ENCODE data around the gene USP32.
"Not testable (repeated sequence)": the region's sequence is repeated elsewhere in the genome, so short reads cannot be mapped to it uniquely, and the experiment has no call there.

USP32 gene

DNA sequence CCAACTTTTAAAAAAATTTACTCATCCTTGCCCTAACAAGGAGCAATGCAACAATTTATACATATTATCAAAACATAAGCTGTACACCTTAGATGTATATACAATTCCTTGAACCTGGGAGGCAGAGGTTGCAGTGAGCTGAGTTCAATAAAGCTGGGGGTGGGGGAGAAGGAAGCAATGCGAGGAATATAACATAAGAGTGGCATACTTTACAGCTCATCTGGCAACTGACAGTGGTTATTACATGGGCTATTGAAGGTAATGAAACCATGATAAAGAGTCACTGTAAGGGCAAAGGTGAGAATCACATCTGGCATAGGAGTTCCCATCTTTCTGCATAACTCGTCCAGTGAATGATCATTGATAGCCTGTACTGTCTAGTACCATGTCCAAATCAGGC, 198.5 kb downstream of the USP32 start:
- DNase-seq (ENCODE audit: low read depth, low spot score), result no peak
- no peak overlapping the region for H3K4me3 ChIP-seq (ENCODE audit: low read depth, low read length)
- in situ Hi-C loops (cut with HindIII; ENCODE audit: low sequenced_read_pairs), result no loop called here
- no peak for TF ChIP-seq CTCF (IDR thresholded peaks at IDR 0.05; ENCODE audit: low read depth, low read length)

DNA sequence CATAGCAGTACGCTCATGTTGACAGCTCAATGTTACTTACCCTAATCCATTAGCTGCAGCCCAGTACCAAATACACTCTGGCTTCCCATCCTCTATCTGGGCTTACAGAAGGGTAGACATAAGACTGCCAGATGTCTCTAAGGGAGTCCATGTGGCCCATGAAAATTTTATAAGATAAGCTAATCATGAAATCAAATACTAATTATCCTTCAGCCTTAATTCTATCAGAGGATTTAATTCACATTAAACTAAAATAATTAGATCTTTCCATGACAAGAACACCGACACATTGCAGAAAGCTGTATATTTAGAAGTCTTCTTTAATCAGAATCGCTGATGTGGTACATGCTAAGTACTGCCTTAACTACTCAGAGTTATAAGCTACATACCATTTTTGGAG, 198.9 kb downstream of the USP32 start:
- in situ Hi-C loops (cut with HindIII; ENCODE audit: low sequenced_read_pairs); H3K4me3 ChIP-seq (ENCODE audit: low read depth, low read length); DNase-seq (ENCODE audit: low read depth, low spot score): not testable (repeated sequence)

- H3K4me3 ChIP-seq (ENCODE audit: low read depth, low read length); DNase-seq (ENCODE audit: low read depth, low spot score); in situ Hi-C loops (cut with HindIII; ENCODE audit: low sequenced_read_pairs): not testable (repeated sequence)
These were observed 201.9 kb downstream of the USP32 start for GRCh38 chr17:60190032-60190431.

DNA sequence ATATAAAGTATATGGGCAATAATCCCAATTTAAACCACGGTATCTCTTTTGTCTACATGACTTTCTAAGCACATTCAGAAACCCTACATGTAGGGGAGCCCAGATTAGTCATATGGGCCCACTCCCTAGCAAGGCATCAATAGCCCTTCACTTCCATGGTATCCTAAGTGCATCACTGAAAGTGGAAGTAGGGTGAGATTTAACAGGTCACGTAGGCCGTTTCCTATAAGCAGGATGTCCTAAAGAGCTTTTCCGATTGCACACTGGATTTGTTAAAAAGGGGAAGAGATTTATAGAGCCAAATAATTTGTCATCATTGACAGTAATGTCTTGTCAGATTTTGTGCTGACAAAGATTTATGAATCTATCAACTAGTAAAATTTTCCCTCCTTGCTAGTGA, 203.2 kb downstream of the USP32 start:
- DNase-seq (ENCODE audit: low read depth, low spot score), result no peak
- H3K4me3 ChIP-seq (ENCODE audit: low read depth, low read length), result no peak overlapping the region
- in situ Hi-C loops (cut with HindIII; ENCODE audit: low sequenced_read_pairs), result no loop called here
- TF ChIP-seq CTCF (IDR thresholded peaks at IDR 0.05; ENCODE audit: low read depth, low read length), result no peak

- in situ Hi-C loops (cut with HindIII; ENCODE audit: low sequenced_read_pairs); H3K4me3 ChIP-seq (ENCODE audit: low read depth, low read length): not testable (repeated sequence)
- peak; percentile 34 for DNase-seq (ENCODE audit: low read depth, low spot score)
These were observed 204.8 kb downstream of the USP32 start for GRCh38 chr17:60186846-60187745.

- H3K4me3 ChIP-seq (ENCODE audit: low read depth, low read length); in situ Hi-C loops (cut with HindIII; ENCODE audit: low sequenced_read_pairs); DNase-seq (ENCODE audit: low read depth, low spot score): not testable (repeated sequence)
These were observed 205.6 kb downstream of the USP32 start for GRCh38 chr17:60186372-60186771.

- H3K4me3 ChIP-seq (ENCODE audit: low read depth, low read length); in situ Hi-C loops (cut with HindIII; ENCODE audit: low sequenced_read_pairs); DNase-seq (ENCODE audit: low read depth, low spot score): not testable (repeated sequence)
These were observed 211.6 kb downstream of the USP32 start for GRCh38 chr17:60180380-60180779.

GRCh38 chr17:60178180-60178579, 213.8 kb downstream of the USP32 start:
- H3K4me3 ChIP-seq (ENCODE audit: low read depth, low read length); in situ Hi-C loops (cut with HindIII; ENCODE audit: low sequenced_read_pairs); DNase-seq (ENCODE audit: low read depth, low spot score): not testable (repeated sequence)

GRCh38 chr17:60176763-60177162, 215.2 kb downstream of the USP32 start:
- H3K4me3 ChIP-seq (ENCODE audit: low read depth, low read length); in situ Hi-C loops (cut with HindIII; ENCODE audit: low sequenced_read_pairs); DNase-seq (ENCODE audit: low read depth, low spot score): not testable (repeated sequence)

- peak; percentile 19 for TF ChIP-seq CTCF (IDR thresholded peaks at IDR 0.05; ENCODE audit: low read depth, low read length)
- DNase-seq (ENCODE audit: low read depth, low spot score); H3K4me3 ChIP-seq (ENCODE audit: low read depth, low read length); in situ Hi-C loops (cut with HindIII; ENCODE audit: low sequenced_read_pairs): not testable (repeated sequence)
These were observed 217.2 kb downstream of the USP32 start for GRCh38 chr17:60174767-60175166.

Data from astrocyte of the spinal cord (primary cell).